22Rv1 (cell line): ENCODE measurements around the gene PIGN.

Experiments
- ZFX ChIP-seq: fragments of 450-650 bp; IDR thresholded peaks from 2 replicates; pipeline ENCODE4 v1.6.1; 2017; ENCODE audit warnings: antibody characterized with exemption, borderline replicate concordance
- TF ChIP-seq, protein P1 (sequence below): fragments of 450-650 bp; IDR thresholded peaks from 2 replicates; pipeline ENCODE4 v1.5.1; 2017; ENCODE audit warnings: mild to moderate bottlenecking

DNA sequence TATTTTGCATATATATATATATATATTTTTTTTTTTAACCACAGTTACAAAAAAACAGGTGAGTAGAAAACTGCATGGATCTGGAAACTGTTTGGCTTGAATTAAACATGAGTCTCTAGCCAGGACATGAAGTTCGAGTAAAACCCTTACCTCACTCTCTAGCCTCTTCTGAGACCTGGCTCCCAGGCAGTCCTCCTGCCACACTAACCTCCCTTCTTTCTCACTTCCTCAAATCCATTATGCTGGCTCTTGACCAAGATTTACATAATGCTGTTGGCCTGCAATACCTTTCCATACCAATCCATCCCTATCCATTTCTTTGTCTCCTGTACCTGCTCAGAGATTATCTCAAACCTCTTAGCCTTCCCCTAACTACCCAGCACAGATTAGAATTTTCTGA, 34.0 kb downstream of the PIGN start:
- TF ChIP-seq, protein P1, sequence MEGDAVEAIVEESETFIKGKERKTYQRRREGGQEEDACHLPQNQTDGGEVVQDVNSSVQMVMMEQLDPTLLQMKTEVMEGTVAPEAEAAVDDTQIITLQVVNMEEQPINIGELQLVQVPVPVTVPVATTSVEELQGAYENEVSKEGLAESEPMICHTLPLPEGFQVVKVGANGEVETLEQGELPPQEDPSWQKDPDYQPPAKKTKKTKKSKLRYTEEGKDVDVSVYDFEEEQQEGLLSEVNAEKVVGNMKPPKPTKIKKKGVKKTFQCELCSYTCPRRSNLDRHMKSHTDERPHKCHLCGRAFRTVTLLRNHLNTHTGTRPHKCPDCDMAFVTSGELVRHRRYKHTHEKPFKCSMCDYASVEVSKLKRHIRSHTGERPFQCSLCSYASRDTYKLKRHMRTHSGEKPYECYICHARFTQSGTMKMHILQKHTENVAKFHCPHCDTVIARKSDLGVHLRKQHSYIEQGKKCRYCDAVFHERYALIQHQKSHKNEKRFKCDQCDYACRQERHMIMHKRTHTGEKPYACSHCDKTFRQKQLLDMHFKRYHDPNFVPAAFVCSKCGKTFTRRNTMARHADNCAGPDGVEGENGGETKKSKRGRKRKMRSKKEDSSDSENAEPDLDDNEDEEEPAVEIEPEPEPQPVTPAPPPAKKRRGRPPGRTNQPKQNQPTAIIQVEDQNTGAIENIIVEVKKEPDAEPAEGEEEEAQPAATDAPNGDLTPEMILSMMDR: no peak
- TF ChIP-seq ZFX: no peak
